CD4-positive, alpha-beta T cell (primary cell): Measurements from ENCODE around the gene EHD4. TPM values are rescaled to one million over a fixed set of nuclear protein-coding genes. Genes with fewer than 3 reads are reported as not detected.
A peak's percentile ranks its signal among the peaks of the same experiment; 100 is the strongest.

Source experiments
- ATAC-seq: fragments of 200-7000 bp; cut with Tn5 transposase; one replicate; pipeline ENCODE4 v1.10.0; 2022; ENCODE audit warnings: mild to moderate bottlenecking; ENCODE audit not compliant: poor library complexity
- CTCF ChIA-PET: fragments of 350-600 bp; sonication (Branson Sonifier 250); formaldehyde crosslinking; loops from one replicate; lab custom pipeline; 2021; ENCODE audit warnings: antibody characterized with exemption, inconsistent platforms; lab: Charles Lee
- POLR2A ChIA-PET: fragments of 350-600 bp; sonication (Branson Sonifier 250); formaldehyde crosslinking; loops from one replicate; lab custom pipeline; 2021; ENCODE audit warnings: antibody characterized with exemption, inconsistent platforms; lab: Charles Lee
- DNase-seq, 14 experiments: peaks; one replicate each; pipeline ENCODE4 v3.0.0-alpha.2; 2013 to 2020; ENCODE audit warnings: mixed read lengths in 2 of 14
- H3K27ac ChIP-seq, 2 donors: one replicate each; pipeline versions ENCODE4 v1.5.1 to v1.7.0; 2013; ENCODE audit warnings: low read length in 2 of 2, low read depth in 1 of 2, mild to moderate bottlenecking in 1 of 2
- H3K27me3 ChIP-seq, 2 experiments: 1 replicate in 1 of 2; 2 replicates in 1 of 2; pipeline versions ENCODE4 v1.6.1 to v1.7.0; 2013; ENCODE audit warnings: low read length in 2 of 2, control low read depth in 1 of 2, mild to moderate bottlenecking in 1 of 2, moderate library complexity in 1 of 2; ENCODE audit not compliant: insufficient read depth in 2 of 2, control insufficient read depth in 1 of 2
- H3K36me3 ChIP-seq: one replicate; pipeline ENCODE4 v1.6.1; 2013; ENCODE audit warnings: low read length, control low read depth; ENCODE audit not compliant: insufficient read depth
- H3K4me1 ChIP-seq: one replicate; pipeline ENCODE4 v1.6.1; 2013; ENCODE audit warnings: low read length, control low read depth; ENCODE audit not compliant: insufficient read depth
- H3K4me3 ChIP-seq: one replicate; pipeline ENCODE4 v1.5.1; 2013; ENCODE audit warnings: mild to moderate bottlenecking, low read length, moderate library complexity
- H3K9me3 ChIP-seq, 2 experiments: 1 replicate in 1 of 2; 2 replicates in 1 of 2; pipeline versions ENCODE4 v1.6.1 to v1.7.0; 2013; ENCODE audit warnings: low read length in 2 of 2, mild to moderate bottlenecking in 2 of 2, control low read depth in 1 of 2, moderate library complexity in 1 of 2; ENCODE audit not compliant: control insufficient read depth in 1 of 2, insufficient read depth in 1 of 2
- H3K27ac Mint-ChIP-seq: one replicate; pipeline ENCODE4 v1.8.0; 2020; ENCODE audit warnings: mixed read lengths
- H3K27me3 Mint-ChIP-seq: one replicate; pipeline ENCODE4 v1.8.0; 2021; ENCODE audit warnings: mixed read lengths
- H3K36me3 Mint-ChIP-seq: one replicate; pipeline ENCODE4 v1.8.0; 2021; ENCODE audit warnings: low read depth, mixed read lengths
- H3K4me1 Mint-ChIP-seq: one replicate; pipeline ENCODE4 v1.8.0; 2021; ENCODE audit warnings: low read depth, mixed read lengths
- H3K4me3 Mint-ChIP-seq: one replicate; pipeline ENCODE4 v1.8.0; 2020; ENCODE audit warnings: mild to moderate bottlenecking, mixed read lengths
- H3K9me3 Mint-ChIP-seq: one replicate; pipeline ENCODE4 v1.8.0; 2020; ENCODE audit warnings: mixed read lengths
- CTCF ChIP-seq: fragments of 200-600 bp; IDR thresholded peaks from one replicate; pipeline ENCODE4 v1.8.0; 2022; ENCODE audit warnings: antibody characterized with exemption, mild to moderate bottlenecking
- intact Hi-C, 2 experiments: fragments of 100-400 bp; cut with DNase I in 1 of 2; cut with micrococcal nuclease in 1 of 2; formaldehyde crosslinking; loops; one replicate each; pipeline versions ENCODE4 v1.15.1 to v1.9.0; 2023 to 2025; cut with DNase I, micrococcal nuclease
- total RNA-seq, 174 experiments: library from RNA in 2 of 174; stranded (reverse) in 2 of 174; gene quantifications; one replicate each; pipeline ENCODE4 v1.2.3 and lab custom pipeline; 2021 to 2026

EHD4 gene
- total RNA-seq, 2 experiments from 2014 or later: 39.8 to 40.5 TPM

GRCh38 chr15:41914411-41914810 is 57.9 kb downstream of the EHD4 start:
- Histone ChIP-seq H3K4me3 (no peak overlapping the region), H3K27ac (no peak overlapping the region), H3K4me1 (no peaks in the 10 kb centered on the region), H3K9me3 (no peaks in the 10 kb centered on the region), H3K36me3 (peaks cover 40% of the 10 kb centered on the region), H3K27me3 (no peaks in the 10 kb centered on the region)
- Mint-ChIP-seq H3K36me3 (peaks cover 71% of the 10 kb centered on the region), H3K4me3 (no peak overlapping the region), H3K4me1 (peaks cover 14% of the 10 kb centered on the region), H3K27ac (no peak overlapping the region), H3K9me3 (no peaks in the 10 kb centered on the region), H3K27me3 (no peaks in the 10 kb centered on the region)
- intact Hi-C loops: no loop called here
- CTCF ChIA-PET: interaction anchor here (2.1 kb wide), 1 partner anchor 10 kb away, joined by 8 read pairs; no protein-coding TSS in a partner anchor
- POLR2A ChIA-PET: no interaction called here
- ATAC-seq (no peak), DNase-seq (no peak)
- TF ChIP-seq CTCF: no peak

GRCh38 chr15:41913256-41913655 is 59.1 kb downstream of the EHD4 start:
- H3K36me3 Mint-ChIP-seq: peaks cover 74% of the 10 kb centered on the region
- CTCF ChIA-PET: interaction anchor here (1.4 to 2.1 kb wide), 2 partner anchors 9 to 23 kb away, joined by 4 to 8 read pairs; no protein-coding TSS in a partner anchor
- no peaks in the 10 kb centered on the region for H3K9me3 Mint-ChIP-seq
- Histone ChIP-seq H3K4me1 (no peaks in the 10 kb centered on the region), H3K27me3 (no peaks in the 10 kb centered on the region), H3K4me3 (no peak overlapping the region), H3K9me3 (no peaks in the 10 kb centered on the region), H3K27ac (no peak overlapping the region), H3K36me3 (peaks cover 38% of the 10 kb centered on the region)
- H3K27me3 Mint-ChIP-seq: no peaks in the 10 kb centered on the region
- DNase-seq (no peak), ATAC-seq (no peak)
- no peak overlapping the region for H3K27ac Mint-ChIP-seq
- intact Hi-C loops: no loop called here
- no peak overlapping the region for H3K4me3 Mint-ChIP-seq
- TF ChIP-seq CTCF: no peak
- POLR2A ChIA-PET: no interaction called here
- H3K4me1 Mint-ChIP-seq: peaks cover 14% of the 10 kb centered on the region

- Mint-ChIP-seq H3K27ac (peak overlapping the region; percentile 36), H3K36me3 (peaks cover 78% of the 10 kb centered on the region), H3K27me3 (no peaks in the 10 kb centered on the region), H3K4me3 (no peak overlapping the region), H3K4me1 (peaks cover 14% of the 10 kb centered on the region), H3K9me3 (no peaks in the 10 kb centered on the region)
- H3K4me3 ChIP-seq: no peak overlapping the region
- H3K36me3 ChIP-seq: peaks cover 35% of the 10 kb centered on the region
- peaks cover 0 to 2% of the 10 kb centered on the region in 2 experiments for H3K9me3 ChIP-seq
- ATAC-seq (no peak), DNase-seq (no peak)
- no peaks in the 10 kb centered on the region for H3K4me1 ChIP-seq
- ChIA-PET POLR2A (no interaction called here), CTCF (no interaction called here)
- no peaks in the 10 kb centered on the region for H3K27me3 ChIP-seq
- H3K27ac ChIP-seq: no peak overlapping the region
- no peak for TF ChIP-seq CTCF
- intact Hi-C loops: no loop called here
Observed at GRCh38 chr15:41911691-41912345, 60.5 kb downstream of the EHD4 start.
